Astrocyte (in vitro differentiated cells and primary cell): ENCODE measurements around the gene RGS16. TPM values are rescaled to one million over a fixed set of nuclear protein-coding genes. Genes with fewer than 3 reads are reported as not detected.

Experiments used
- DNase-seq: peaks from one replicate; pipeline ENCODE4 v3.0.0-alpha.2; 2010; ENCODE audit warnings: low read depth
- FAIRE-seq: peaks from 2 replicates; lab custom pipeline; 2011; peaks lifted over from hg19 to GRCh38; lab: Jason Lieb, UNC
- H2AFZ ChIP-seq: 2 replicates; pipeline ENCODE4 v1.6.0; 2012; ENCODE audit warnings: low read depth, low read length, inconsistent platforms
- H3K27ac ChIP-seq: 2 replicates; pipeline ENCODE4 v1.5.1; 2011; ENCODE audit warnings: low read depth, low read length, inconsistent platforms
- H3K27me3 ChIP-seq: 2 replicates; pipeline ENCODE4 v1.6.0; 2011; ENCODE audit warnings: low read length, inconsistent platforms; ENCODE audit not compliant: insufficient read depth
- H3K36me3 ChIP-seq: 2 replicates; pipeline ENCODE4 v1.5.1; 2011; ENCODE audit warnings: low read length, inconsistent platforms; ENCODE audit not compliant: insufficient read depth
- H3K4me1 ChIP-seq: 2 replicates; pipeline ENCODE4 v1.5.1; 2011; ENCODE audit warnings: low read length, inconsistent platforms; ENCODE audit not compliant: insufficient read depth
- H3K4me2 ChIP-seq: 2 replicates; pipeline ENCODE4 v1.6.0; 2012; ENCODE audit warnings: low read length, inconsistent platforms
- H3K4me3 ChIP-seq: 2 replicates; pipeline ENCODE4 v1.5.1; 2011; ENCODE audit warnings: low read depth, mild to moderate bottlenecking, low read length, inconsistent platforms; ENCODE audit not compliant: insufficient read depth
- H3K79me2 ChIP-seq: 2 replicates; pipeline ENCODE4 v1.6.0; 2012; ENCODE audit warnings: mild to moderate bottlenecking, low read length, inconsistent platforms; ENCODE audit not compliant: insufficient read depth
- H3K9ac ChIP-seq: 2 replicates; pipeline ENCODE4 v1.6.0; 2012; ENCODE audit warnings: mild to moderate bottlenecking, low read length, inconsistent platforms
- H3K9me3 ChIP-seq: 2 replicates; pipeline ENCODE4 v1.5.1; 2012; ENCODE audit warnings: low read depth, mild to moderate bottlenecking, low read length, inconsistent platforms; ENCODE audit not compliant: insufficient read depth
- H4K20me1 ChIP-seq: 2 replicates; pipeline ENCODE4 v1.6.0; 2012; ENCODE audit warnings: low read length, inconsistent platforms; ENCODE audit not compliant: insufficient read depth
- H3K27ac Mint-ChIP-seq: one replicate; pipeline ENCODE4 v1.8.0; 2021; ENCODE audit warnings: mild to moderate bottlenecking, mixed read lengths; ENCODE audit not compliant: unreplicated experiment
- H3K27me3 Mint-ChIP-seq: one replicate; pipeline ENCODE4 v1.8.0; 2021; ENCODE audit warnings: low read depth, mixed read lengths; ENCODE audit not compliant: unreplicated experiment
- H3K36me3 Mint-ChIP-seq: one replicate; pipeline ENCODE4 v1.8.0; 2021; ENCODE audit warnings: low read depth, mixed read lengths; ENCODE audit not compliant: unreplicated experiment
- H3K4me1 Mint-ChIP-seq: one replicate; pipeline ENCODE4 v1.8.0; 2021; ENCODE audit warnings: low read depth, mixed read lengths; ENCODE audit not compliant: unreplicated experiment
- H3K4me3 Mint-ChIP-seq: one replicate; pipeline ENCODE4 v1.8.0; 2021; ENCODE audit warnings: mild to moderate bottlenecking, moderate library complexity, mixed read lengths; ENCODE audit not compliant: unreplicated experiment
- H3K9me3 Mint-ChIP-seq: one replicate; pipeline ENCODE4 v1.8.0; 2021; ENCODE audit warnings: mild to moderate bottlenecking, mixed read lengths; ENCODE audit not compliant: unreplicated experiment
- CTCF ChIP-seq: IDR thresholded peaks from 2 replicates; pipeline ENCODE4 v1.5.1; 2011; ENCODE audit warnings: low read depth, mild to moderate bottlenecking, inconsistent platforms, low read length, moderate library complexity; ENCODE audit not compliant: insufficient read depth
- EZH2 ChIP-seq: IDR thresholded peaks from 2 replicates; pipeline ENCODE4 v1.6.1; 2012; ENCODE audit warnings: mild to moderate bottlenecking, low read length, inconsistent platforms; ENCODE audit not compliant: insufficient read depth
- total RNA-seq: library from RNA; stranded (reverse); gene quantifications from 2 replicates; pipeline ENCODE4 v1.2.1, GENCODE V29; 2021

The RGS16 gene
- total RNA-seq, 1 donor from 2014 or later: 4.3 TPM

- H3K27me3 ChIP-seq: no peaks in the 10 kb centered on the region
- no peaks in the 10 kb centered on the region for H3K79me2 ChIP-seq
- Mint-ChIP-seq H3K9me3 (peaks cover 4% of the 10 kb centered on the region), H3K27me3 (peaks cover 11% of the 10 kb centered on the region), H3K27ac (no peak overlapping the region), H3K4me3 (no peak overlapping the region), H3K4me1 (peaks cover under 1% of the 10 kb centered on the region), H3K36me3 (no peaks in the 10 kb centered on the region)
- no peaks in the 10 kb centered on the region for H3K36me3 ChIP-seq
- H3K4me2 ChIP-seq: no peak overlapping the region
- H4K20me1 ChIP-seq: no peaks in the 10 kb centered on the region
- no peak overlapping the region for H3K9ac ChIP-seq
- FAIRE-seq (no peak), DNase-seq (no peak)
- TF ChIP-seq CTCF: no peak
- no peak for TF ChIP-seq EZH2
- no peak overlapping the region for H3K4me3 ChIP-seq
- H3K27ac ChIP-seq: no peak overlapping the region
- no peaks in the 10 kb centered on the region for H3K4me1 ChIP-seq
- no peak overlapping the region for H2AFZ ChIP-seq
- no peaks in the 10 kb centered on the region for H3K9me3 ChIP-seq
Measured at GRCh38 chr1:182649041-182649440, 44.9 kb upstream of the RGS16 start.

- Mint-ChIP-seq H3K36me3 (no peaks in the 10 kb centered on the region), H3K4me3 (no peak overlapping the region)
- no peak for TF ChIP-seq CTCF
Measured at GRCh38 chr1:182646739-182647138, 42.5 kb upstream of the RGS16 start.

GRCh38 chr1:182644886-182645285 lies 40.7 kb upstream of the RGS16 start:
- Mint-ChIP-seq H3K27me3 (peaks cover 21% of the 10 kb centered on the region), H3K4me3 (no peak overlapping the region), H3K9me3 (peaks cover 11% of the 10 kb centered on the region), H3K27ac (no peak overlapping the region), H3K4me1 (peaks cover 7% of the 10 kb centered on the region), H3K36me3 (no peaks in the 10 kb centered on the region)
- H3K4me2 ChIP-seq: no peak overlapping the region
- no peaks in the 10 kb centered on the region for H3K27me3 ChIP-seq
- no peaks in the 10 kb centered on the region for H3K79me2 ChIP-seq
- no peak overlapping the region for H3K9ac ChIP-seq
- H3K9me3 ChIP-seq: no peaks in the 10 kb centered on the region
- no peaks in the 10 kb centered on the region for H4K20me1 ChIP-seq
- no peak for TF ChIP-seq CTCF
- no peak for TF ChIP-seq EZH2
- H3K36me3 ChIP-seq: no peaks in the 10 kb centered on the region
- FAIRE-seq (no peak), DNase-seq (no peak)
- H3K4me3 ChIP-seq: no peak overlapping the region
- H2AFZ ChIP-seq: no peak overlapping the region
- no peak overlapping the region for H3K27ac ChIP-seq
- no peaks in the 10 kb centered on the region for H3K4me1 ChIP-seq

More at GRCh38 chr1:182646739-182647138, 42.5 kb upstream of the RGS16 start:
- Mint-ChIP-seq H3K27ac (no peak overlapping the region), H3K9me3 (peaks cover 11% of the 10 kb centered on the region), H3K4me1 (peaks cover 5% of the 10 kb centered on the region), H3K27me3 (peaks cover 18% of the 10 kb centered on the region)
- no peak overlapping the region for H3K4me2 ChIP-seq
- no peak overlapping the region for H3K4me3 ChIP-seq
- FAIRE-seq: no peak
- H3K79me2 ChIP-seq: no peaks in the 10 kb centered on the region
- H4K20me1 ChIP-seq: no peaks in the 10 kb centered on the region
- no peaks in the 10 kb centered on the region for H3K27me3 ChIP-seq
- no peak overlapping the region for H2AFZ ChIP-seq
- no peaks in the 10 kb centered on the region for H3K36me3 ChIP-seq
- no peak for DNase-seq
- H3K9me3 ChIP-seq: no peaks in the 10 kb centered on the region
- no peaks in the 10 kb centered on the region for H3K4me1 ChIP-seq
- H3K9ac ChIP-seq: no peak overlapping the region
- no peak overlapping the region for H3K27ac ChIP-seq
